NCI-H1694 (cell line): Measurements from ENCODE around the gene TBCK.
"Not testable (repeated sequence)": the region's sequence is repeated elsewhere in the genome, so short reads cannot be mapped to it uniquely, and the experiment has no call there.

Source experiments
- DNase-seq: peaks from one replicate; lab custom pipeline; 2025; lab: John Stamatoyannopoulos, UW

Gene TBCK

GRCh38 chr4:106114270-106114669, 201.7 kb downstream of the TBCK start:
- no peak for DNase-seq

GRCh38 chr4:106111778-106112469, 204.1 kb downstream of the TBCK start:
- not testable (repeated sequence) for DNase-seq

GRCh38 chr4:106109929-106110328, 206.1 kb downstream of the TBCK start:
- no peak for DNase-seq

GRCh38 chr4:106105697-106106096, 210.3 kb downstream of the TBCK start:
- DNase-seq: no peak

- no peak for DNase-seq
Observed at GRCh38 chr4:106104276-106104675, 211.7 kb downstream of the TBCK start.

GRCh38 chr4:106096454-106096853, 219.6 kb downstream of the TBCK start:
- DNase-seq: no peak

- no peak for DNase-seq
Observed at GRCh38 chr4:106095408-106095807, 220.6 kb downstream of the TBCK start.

- DNase-seq: no peak
Observed at GRCh38 chr4:106092361-106093040, 223.5 kb downstream of the TBCK start.

- no peak for DNase-seq
Observed at GRCh38 chr4:106090826-106091225, 225.2 kb downstream of the TBCK start.

- no peak for DNase-seq
Observed at GRCh38 chr4:106083065-106083464, 232.9 kb downstream of the TBCK start.

GRCh38 chr4:106080376-106080775, 235.6 kb downstream of the TBCK start:
- DNase-seq: no peak

GRCh38 chr4:106079616-106080015, 236.4 kb downstream of the TBCK start:
- no peak for DNase-seq

GRCh38 chr4:106065018-106065417, 251.0 kb downstream of the TBCK start:
- no peak for DNase-seq

GRCh38 chr4:106063009-106063408, 253.0 kb downstream of the TBCK start:
- no peak for DNase-seq

- DNase-seq: no peak
Observed at GRCh38 chr4:106062452-106062875, 253.5 kb downstream of the TBCK start.

GRCh38 chr4:106058921-106059320, 257.1 kb downstream of the TBCK start:
- DNase-seq: no peak

GRCh38 chr4:106056914-106057313, 259.1 kb downstream of the TBCK start:
- no peak for DNase-seq

- no peak for DNase-seq
Observed at GRCh38 chr4:106051514-106051913, 264.5 kb downstream of the TBCK start.

- no peak for DNase-seq
Observed at GRCh38 chr4:106049490-106049889, 266.5 kb downstream of the TBCK start.

GRCh38 chr4:106048250-106048971, 267.6 kb downstream of the TBCK start:
- DNase-seq: no peak

GRCh38 chr4:106046083-106046482, 269.9 kb downstream of the TBCK start:
- no peak for DNase-seq

GRCh38 chr4:106041294-106042002, 274.6 kb downstream of the TBCK start:
- DNase-seq: no peak
